Breast epithelium (tissue), 4 donors: ENCODE results near the gene PCDHB8. TPM values are rescaled to one million over a fixed set of nuclear protein-coding genes. Genes with fewer than 3 reads are reported as not detected.
"Not testable (repeated sequence)": the region's sequence is repeated elsewhere in the genome, so short reads cannot be mapped to it uniquely, and the experiment has no call there.

ENCODE experiments used
- DNase-seq, 2 donors: peaks; one replicate each; pipeline ENCODE4 v3.0.0-alpha.2; 2019; ENCODE audit warnings: low spot score in 2 of 2
- H3K27ac ChIP-seq, 2 donors: fragments of 200-600 bp; sonication (generic) in 1 of 2; one replicate each; pipeline ENCODE4 v1.5.1; 2016 to 2019; ENCODE audit warnings: mild to moderate bottlenecking in 1 of 2
- H3K27me3 ChIP-seq, 2 donors: fragments of 200-600 bp; sonication (generic) in 1 of 2; one replicate each; pipeline versions ENCODE4 v1.5.1 to v1.6.0; 2017 to 2019; ENCODE audit warnings: control low read depth in 1 of 2, mild to moderate bottlenecking in 1 of 2
- H3K36me3 ChIP-seq: fragments of 200-600 bp; one replicate; pipeline ENCODE4 v1.5.1; 2019
- H3K4me1 ChIP-seq, 2 donors: fragments of 200-600 bp; sonication (generic); one replicate each; pipeline ENCODE4 v1.5.1; 2016 to 2019; ENCODE audit warnings: control low read depth in 1 of 2
- H3K4me3 ChIP-seq, 3 donors: fragments of 200-600 bp; sonication (generic); 1 replicate in 2 of 3; 2 replicates in 1 of 3; pipeline ENCODE4 v1.5.1; 2016 to 2019; ENCODE audit warnings: mild to moderate bottlenecking in 3 of 3, moderate library complexity in 2 of 3
- H3K9me3 ChIP-seq, 2 donors: fragments of 200-600 bp; sonication (generic) in 1 of 2; one replicate each; pipeline ENCODE4 v1.5.1; 2016 to 2019; ENCODE audit warnings: control low read depth in 1 of 2
- CTCF ChIP-seq, 3 donors: fragments of 450-650 bp; IDR thresholded peaks; one replicate each; pipeline ENCODE4 v1.5.1; 2016 to 2017; ENCODE audit warnings: antibody characterized with exemption in 3 of 3, mild to moderate bottlenecking in 3 of 3, moderate library complexity in 3 of 3
- POLR2A ChIP-seq: fragments of 450-650 bp; IDR thresholded peaks from one replicate; pipeline ENCODE4 v1.6.1; 2016; ENCODE audit warnings: antibody characterized with exemption, mild to moderate bottlenecking, moderate library complexity
- POLR2AphosphoS5 ChIP-seq, 3 donors: sonication (generic); formaldehyde crosslinking; IDR thresholded peaks; one replicate each; pipeline ENCODE4 v1.6.1; 2017; ENCODE audit warnings: antibody characterized with exemption in 3 of 3
- intact Hi-C: fragments of 100-400 bp; cut with DNase I; formaldehyde crosslinking; loops from one replicate; pipeline ENCODE4 v1.15.1; 2023; ENCODE audit warnings: low total_unique reads
- total RNA-seq, 3 donors: library from RNA; depleted of rRNA; stranded (reverse); fragments of >200 nt; gene quantifications; one replicate each; pipeline ENCODE4 v1.1.0, GENCODE V29; 2016

The PCDHB8 gene
- total RNA-seq, 3 donors from 2014 or later = 0.73 to 4.6 (median 0.80) TPM

GRCh38 chr5:141196363-141196762 is 18.8 kb downstream of the PCDHB8 start:
- intact Hi-C loops = no loop called here
- Histone ChIP-seq H3K27ac (no peak overlapping the region), H3K4me3 (no peak overlapping the region), H3K4me1 (no peaks in the 10 kb centered on the region), H3K9me3 (peaks cover 69 to 93% of the 10 kb centered on the region in 2 donors), H3K27me3 (no peaks in the 10 kb centered on the region), H3K36me3 (no peaks in the 10 kb centered on the region)
- no peak for DNase-seq
- TF ChIP-seq CTCF (IDR thresholded peaks at IDR 0.05) = no peak
- TF ChIP-seq POLR2A = no peak
- no peak for TF ChIP-seq POLR2AphosphoS5 (IDR thresholded peaks at IDR 0.05)

- Histone ChIP-seq H3K4me1 (no peaks in the 10 kb centered on the region), H3K36me3 (no peaks in the 10 kb centered on the region), H3K27me3 (no peaks in the 10 kb centered on the region), H3K4me3 (peak within 1 kb of the TSS in 2 of 3 donors; percentile 12 to 29), H3K9me3 (peaks cover 75 to 96% of the 10 kb centered on the region in 2 donors), H3K27ac (no peak within 1 kb of the TSS)
- intact Hi-C loops = no loop called here
- no peak for TF ChIP-seq CTCF (IDR thresholded peaks at IDR 0.05)
- no peak for TF ChIP-seq POLR2A
- DNase-seq = no peak
Measured at GRCh38 chr5:141199359-141200235, 22.0 kb downstream of the PCDHB8 start, which contains the start of gene PCDHB11. Gene PCDHB11, plus strand, starts transcription at chr5:141199627. Its CDS starts 148 bp downstream, at chr5:141199775.

- DNase-seq, H3K27ac ChIP-seq, H3K4me1 ChIP-seq, H3K27me3 ChIP-seq, intact Hi-C loops, H3K36me3 ChIP-seq, H3K4me3 ChIP-seq: not testable (repeated sequence)
- peaks cover 73 to 90% of the 10 kb centered on the region in 2 donors for H3K9me3 ChIP-seq
Measured at GRCh38 chr5:141201126-141201525, 23.5 kb downstream of the PCDHB8 start.

GRCh38 chr5:141201646-141202045 is 24.1 kb downstream of the PCDHB8 start:
- intact Hi-C loops, H3K4me1 ChIP-seq, H3K27me3 ChIP-seq, H3K4me3 ChIP-seq, DNase-seq, H3K27ac ChIP-seq, H3K36me3 ChIP-seq: not testable (repeated sequence)
- H3K9me3 ChIP-seq = peaks cover 70 to 88% of the 10 kb centered on the region in 2 donors

- peaks cover 52 to 88% of the 10 kb centered on the region in 2 donors for H3K9me3 ChIP-seq
- H3K27ac ChIP-seq = no peak within 1 kb of the TSS
- TF ChIP-seq POLR2A (no peak), POLR2AphosphoS5 (IDR thresholded peaks at IDR 0.05) (no peak), CTCF (IDR thresholded peaks at IDR 0.05) (no peak)
- no peak for DNase-seq
- H3K4me3 ChIP-seq = peak within 1 kb of the TSS in 2 of 3 donors; percentile 17 to 25
- no peaks in the 10 kb centered on the region for H3K4me1 ChIP-seq
- no peaks in the 10 kb centered on the region for H3K27me3 ChIP-seq
- intact Hi-C loops = no loop called here
- H3K36me3 ChIP-seq = no peaks in the 10 kb centered on the region
Measured at GRCh38 chr5:141208478-141208877, 30.9 kb downstream of the PCDHB8 start, which contains the start of gene PCDHB12. Gene PCDHB12, plus strand, starts transcription at chr5:141208719. Its CDS starts 189 bp downstream, at chr5:141208908.

- H3K27me3 ChIP-seq = not testable (repeated sequence)
Measured at GRCh38 chr5:141210281-141210680, 32.7 kb downstream of the PCDHB8 start.

GRCh38 chr5:141210849-141211248 is 33.3 kb downstream of the PCDHB8 start:
- H3K27me3 ChIP-seq, H3K27ac ChIP-seq, intact Hi-C loops, DNase-seq, H3K4me1 ChIP-seq, H3K36me3 ChIP-seq, H3K4me3 ChIP-seq: not testable (repeated sequence)
- H3K9me3 ChIP-seq = peaks cover 58 to 88% of the 10 kb centered on the region in 2 donors

More at GRCh38 chr5:141210281-141210680, 32.7 kb downstream of the PCDHB8 start:
- DNase-seq, H3K4me3 ChIP-seq, H3K27ac ChIP-seq, intact Hi-C loops, H3K36me3 ChIP-seq, H3K4me1 ChIP-seq: not testable (repeated sequence)
- H3K9me3 ChIP-seq = peaks cover 52 to 87% of the 10 kb centered on the region in 2 donors
